ENCODE measurements around the gene KIF26B.

The KIF26B gene

GRCh38 chr1:245583081-245583480, 428.3 kb downstream of the KIF26B start:
- no peak for DNase-seq

DNA sequence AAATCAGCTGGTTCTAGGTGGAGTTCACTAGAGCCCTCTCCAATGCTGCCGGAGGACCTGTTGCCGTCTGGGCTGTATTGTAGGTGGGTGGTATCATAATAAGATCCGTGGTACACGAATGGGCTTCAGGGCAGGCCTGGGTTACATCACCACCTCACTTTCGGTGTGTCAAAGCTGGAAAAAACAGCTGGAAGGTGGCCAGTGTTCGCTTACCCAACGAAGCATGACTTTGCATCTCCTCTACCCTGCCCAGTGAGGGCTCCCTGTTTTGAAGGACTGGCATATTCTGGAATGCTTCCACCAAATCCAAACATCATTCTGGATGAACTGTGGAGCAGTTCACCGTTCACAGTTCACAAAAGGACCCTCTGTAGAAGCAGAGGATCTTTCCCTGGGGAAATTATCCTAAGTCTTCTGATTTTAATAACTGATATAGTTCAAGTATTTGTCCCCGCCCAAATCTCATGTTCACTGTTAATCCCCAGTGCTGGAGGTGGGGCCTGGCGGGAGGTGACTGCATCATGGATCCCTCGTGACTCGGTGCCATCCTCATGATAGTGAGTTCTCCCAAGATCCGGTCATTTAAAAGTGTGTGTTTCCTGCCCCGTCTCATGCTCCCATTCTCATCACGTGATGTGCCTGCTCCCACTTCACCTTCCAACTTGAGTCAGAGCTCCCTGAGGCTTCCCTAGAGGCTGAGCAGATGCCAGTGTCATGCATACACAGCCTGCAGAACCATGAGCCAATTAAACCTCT, 429.0 kb downstream of the KIF26B start:
- DNase-seq, result no peak

GRCh38 chr1:245585252-245585959, 430.6 kb downstream of the KIF26B start:
- no peak for DNase-seq

DNA sequence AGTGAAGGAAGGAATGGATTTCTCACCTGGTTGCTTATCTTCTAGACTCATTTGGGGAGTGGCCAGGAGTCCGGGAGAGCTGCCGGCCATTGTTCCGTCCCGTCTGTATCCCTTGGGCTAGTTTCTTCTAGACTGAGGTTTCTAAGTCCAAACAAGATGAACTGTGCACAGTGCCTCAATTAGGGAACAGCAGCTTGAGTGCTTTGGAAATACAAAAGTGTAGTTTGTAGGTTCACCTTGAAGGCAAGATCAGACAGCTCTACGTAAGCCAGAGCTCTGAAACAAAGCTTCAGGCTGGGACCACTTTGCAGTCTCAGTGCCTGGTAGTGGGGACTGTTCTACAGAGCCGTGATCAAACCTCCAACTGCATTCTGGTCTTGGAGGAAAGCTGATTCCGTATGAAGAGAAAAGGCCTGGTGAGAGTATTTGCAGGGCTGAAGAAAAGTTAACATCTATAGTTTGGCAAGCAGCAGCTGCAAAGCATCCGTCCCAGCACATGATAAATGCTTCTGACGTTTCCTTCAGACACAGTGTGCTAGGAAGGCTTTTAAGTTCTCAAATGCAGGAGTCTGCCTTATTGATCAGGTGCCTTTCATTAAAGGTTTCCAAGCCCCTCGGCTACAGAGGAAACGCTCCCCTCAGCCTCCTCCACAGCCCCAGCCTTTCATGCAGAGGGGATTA, 432.8 kb downstream of the KIF26B start:
- DNase-seq, result no peak

GRCh38 chr1:245588116-245588639, 433.4 kb downstream of the KIF26B start:
- DNase-seq, result no peak

- no peak for DNase-seq
Measured at GRCh38 chr1:245589316-245589715, 434.5 kb downstream of the KIF26B start.

- DNase-seq, result no peak
Measured at GRCh38 chr1:245589906-245590305, 435.1 kb downstream of the KIF26B start.

- no peak for DNase-seq
Measured at GRCh38 chr1:245590726-245591125, 435.9 kb downstream of the KIF26B start.

DNA sequence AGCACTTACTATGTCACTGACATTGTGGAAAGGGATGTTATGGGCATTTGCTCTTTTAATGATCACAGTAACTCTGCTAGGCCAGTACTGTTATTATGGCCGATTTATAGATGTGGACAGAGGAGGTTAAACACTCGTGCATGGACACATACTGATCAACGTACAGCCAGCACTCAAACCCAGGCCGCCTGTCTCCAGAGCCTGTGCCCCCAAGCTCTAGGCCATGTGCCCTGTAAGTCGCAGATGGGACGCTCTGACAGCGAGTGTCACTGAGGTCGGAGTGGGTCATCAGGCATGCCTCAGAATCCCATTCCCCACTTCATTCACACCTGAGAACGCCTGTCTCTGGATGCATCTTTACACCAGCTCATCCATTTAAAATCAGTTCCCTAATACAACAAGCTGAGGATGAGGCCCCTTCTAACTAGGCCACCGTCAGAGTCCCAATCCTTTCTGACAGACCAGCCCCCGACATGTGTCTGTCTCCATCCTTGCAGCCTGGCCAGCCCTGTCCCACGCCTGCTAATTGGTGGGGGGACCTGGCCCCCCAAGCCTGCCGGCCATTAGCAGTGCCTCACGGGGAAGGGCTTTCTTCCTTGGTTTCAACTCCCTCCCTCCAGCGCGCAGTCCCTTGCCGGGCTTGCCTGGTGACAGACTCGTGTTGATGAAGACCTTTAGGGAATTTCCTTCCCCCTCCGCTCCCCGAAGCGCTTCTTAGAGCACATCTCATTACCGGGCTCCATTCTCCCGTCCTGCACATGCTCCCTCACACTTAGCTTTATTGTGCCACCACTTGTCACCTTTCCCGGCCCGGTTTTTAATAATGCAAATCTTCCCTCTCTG, 436.8 kb downstream of the KIF26B start:
- DNase-seq, result no peak

GRCh38 chr1:245592189-245592460, 437.3 kb downstream of the KIF26B start:
- no peak for DNase-seq

GRCh38 chr1:245598524-245599305, 443.9 kb downstream of the KIF26B start:
- no peak for DNase-seq

DNA sequence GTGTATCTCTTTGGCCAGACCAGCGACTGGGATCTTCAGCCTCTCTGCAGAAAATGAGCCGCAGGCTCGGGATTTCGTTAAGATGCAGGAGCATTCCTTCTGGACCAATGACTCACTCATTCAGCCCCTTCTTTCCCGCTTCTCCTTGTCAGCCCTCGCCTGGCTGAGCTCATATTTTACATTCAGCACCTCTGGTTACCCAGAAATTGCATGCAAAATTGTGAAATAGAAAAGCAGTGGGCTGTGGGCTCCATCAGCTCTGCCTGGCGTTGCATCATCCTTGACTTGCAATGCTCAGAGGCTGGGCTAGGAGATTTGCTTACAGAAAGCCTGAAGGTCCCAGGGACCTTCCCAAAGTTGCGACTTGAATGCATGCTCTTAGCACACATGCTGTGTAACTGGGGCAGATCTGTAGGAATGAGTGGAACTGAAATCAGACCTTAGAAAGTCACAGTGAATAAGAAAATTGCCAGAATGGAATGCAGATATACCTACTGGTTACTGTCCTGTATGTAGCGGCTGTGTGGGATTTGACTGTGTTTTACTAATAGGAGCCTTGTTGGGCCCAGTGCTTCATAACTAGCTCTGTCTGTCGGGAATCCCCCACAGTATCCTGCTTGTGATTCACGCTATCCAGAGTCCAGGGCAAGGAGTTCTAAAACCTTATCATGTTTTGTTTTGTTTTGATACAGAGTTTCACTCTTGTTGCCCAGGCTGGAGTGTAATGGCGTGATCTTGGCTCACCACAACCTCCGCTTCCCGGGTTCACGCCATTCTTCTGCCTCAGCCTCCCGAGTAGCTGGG, 444.8 kb downstream of the KIF26B start:
- no peak for DNase-seq

- DNase-seq, result no peak
Measured at GRCh38 chr1:245600658-245601057, 445.9 kb downstream of the KIF26B start.

DNA sequence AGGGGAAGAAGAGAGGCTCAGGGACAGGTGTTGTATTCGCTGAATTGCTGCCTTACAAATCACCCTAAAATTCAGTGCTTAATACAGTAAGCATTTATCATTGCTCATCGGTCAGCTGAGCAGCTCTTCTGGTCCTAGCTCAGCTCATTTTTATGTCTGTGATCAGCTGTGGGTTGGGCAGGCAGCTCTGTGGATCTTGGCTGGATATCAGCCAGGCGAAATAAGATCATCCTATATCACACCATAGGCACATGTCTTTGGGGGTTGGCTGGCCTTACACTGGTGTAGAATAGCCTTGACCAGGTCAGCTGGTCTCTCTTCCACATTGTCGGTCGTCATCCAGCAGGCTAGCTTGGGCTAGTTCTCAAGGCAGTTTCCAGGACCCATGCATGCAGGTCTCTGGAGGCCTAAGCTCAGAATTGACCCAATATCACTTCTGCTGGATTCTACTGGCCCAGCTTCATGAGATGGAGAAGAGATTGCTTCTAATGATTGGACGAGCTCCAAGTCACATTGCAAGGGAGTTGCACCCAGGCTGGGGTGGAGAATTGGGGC, 448.6 kb downstream of the KIF26B start:
- DNase-seq, result no peak

DNA sequence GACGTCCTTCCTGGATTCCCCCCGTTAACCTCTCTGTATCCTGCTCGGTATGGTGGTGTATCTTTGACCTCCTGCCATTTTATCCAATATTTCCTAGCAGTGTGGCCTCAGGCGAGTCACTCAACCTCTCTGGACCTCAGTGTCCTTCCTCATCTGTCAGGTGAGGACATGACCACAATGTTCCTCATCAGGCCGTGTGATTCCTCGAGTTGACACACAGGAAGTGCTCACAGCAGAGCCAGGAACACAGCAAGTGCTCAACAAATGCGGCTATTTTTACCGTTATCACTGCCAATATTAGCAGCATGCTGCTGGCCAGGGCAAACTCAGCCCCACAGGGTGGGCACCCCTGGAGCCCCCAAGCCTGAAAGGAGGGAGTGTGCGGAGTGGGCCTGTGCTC, 450.2 kb downstream of the KIF26B start:
- no peak for DNase-seq

DNA sequence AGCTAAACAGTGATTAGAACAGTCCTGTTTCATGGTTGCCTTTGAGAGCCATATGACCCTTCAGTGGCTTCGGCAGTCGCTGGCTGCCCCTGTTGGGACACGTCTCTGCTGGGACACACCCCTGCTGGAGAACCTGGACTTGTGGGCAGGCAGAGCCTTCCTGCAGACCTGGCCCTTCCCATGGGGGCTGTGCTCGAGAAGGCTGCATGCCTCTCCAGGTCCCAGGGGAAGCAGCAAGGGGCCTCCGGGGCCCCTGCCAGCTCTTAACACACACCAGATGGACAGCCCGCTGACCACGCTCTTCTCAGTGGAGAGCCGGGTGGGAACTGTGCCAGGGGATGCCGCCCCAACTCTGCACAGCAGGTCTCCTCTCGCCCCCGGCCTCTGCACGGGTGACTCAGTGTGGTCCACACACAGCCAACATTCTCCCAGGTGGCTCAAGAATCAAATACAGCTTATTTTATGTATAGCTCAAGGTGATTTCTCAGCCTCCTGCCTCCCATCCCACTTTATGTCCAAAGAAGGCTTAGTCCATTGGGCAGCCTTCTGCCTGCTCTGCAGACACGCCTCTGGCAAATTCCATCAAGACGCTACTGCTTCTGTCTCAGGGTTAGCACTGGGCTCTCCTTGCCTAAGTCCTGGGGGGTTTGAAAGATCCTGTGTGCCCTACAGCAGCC, 450.8 kb downstream of the KIF26B start:
- DNase-seq, result no peak

DNA sequence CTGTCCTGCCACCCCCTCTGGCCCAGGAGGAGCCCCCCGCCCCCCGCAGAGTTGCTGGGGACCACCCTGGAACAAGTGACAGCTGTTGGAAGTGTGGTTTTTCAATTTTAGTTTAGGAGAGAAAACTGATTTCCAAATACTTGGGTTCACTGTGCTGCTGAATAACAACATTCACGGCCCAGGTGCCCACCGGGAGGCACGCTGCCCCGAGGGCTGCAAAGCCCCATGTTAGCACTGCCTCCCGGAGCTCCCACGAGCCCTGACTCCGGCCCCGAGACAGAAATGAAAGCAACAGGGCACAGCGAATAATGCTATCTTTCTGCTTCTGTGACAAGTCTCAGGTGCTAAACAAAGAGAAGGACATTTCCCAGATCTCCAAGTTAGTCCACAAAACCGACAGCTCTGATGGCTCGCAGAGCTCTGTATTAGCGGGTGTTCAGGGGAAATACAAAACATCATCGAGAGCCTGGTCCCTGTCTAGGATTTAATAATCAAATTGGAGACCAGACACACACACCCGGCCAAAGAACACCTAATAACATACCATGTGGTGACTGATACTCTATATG, 451.5 kb downstream of the KIF26B start:
- no peak for DNase-seq

DNA sequence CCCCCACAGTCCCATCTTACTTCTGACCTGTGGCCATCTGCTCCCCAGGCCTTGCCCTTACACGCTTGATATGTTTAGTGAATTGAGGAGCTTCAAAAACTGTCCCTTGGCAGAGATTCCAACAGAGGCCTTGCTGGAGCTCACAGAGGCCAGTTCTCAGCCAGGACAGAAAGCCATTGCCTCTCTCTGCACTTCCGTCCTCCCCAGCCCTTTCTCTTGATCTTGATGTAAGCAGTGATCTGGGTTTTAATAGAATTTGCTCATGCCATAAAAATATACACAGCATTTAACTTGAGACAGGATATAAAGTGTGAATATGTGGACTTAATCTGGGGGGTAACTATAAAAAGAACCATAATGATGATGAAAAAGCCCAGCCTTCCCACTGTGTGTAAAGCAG, 453.5 kb downstream of the KIF26B start:
- no peak for DNase-seq

- DNase-seq, result no peak
Measured at GRCh38 chr1:245609354-245610150, 454.8 kb downstream of the KIF26B start.
